Epithelial cell of proximal tubule (primary cell): ENCODE measurements around the gene PRDM16. TPM values are rescaled to one million over a fixed set of nuclear protein-coding genes. Genes with fewer than 3 reads are reported as not detected.
A peak's percentile ranks its signal among the peaks of the same experiment; 100 is the strongest.

Experiments used
- DNase-seq: peaks from one replicate; pipeline ENCODE4 v3.0.0-alpha.2; 2011; ENCODE audit warnings: low read depth
- H3K4me3 ChIP-seq: 2 replicates; pipeline ENCODE4 v1.5.1; 2011; ENCODE audit warnings: low read depth, mild to moderate bottlenecking, low read length
- total RNA-seq: library from RNA; depleted of rRNA; stranded (reverse); fragments of >200 nt; gene quantifications from 2 replicates; pipeline ENCODE4 v1.2.3, GENCODE V29; 2015
- TF ChIP-seq, protein P1 (sequence below): conservative IDR thresholded peaks from 2 replicates; pipeline ENCODE4 v1.5.1; 2012; ENCODE audit warnings: low read depth, mild to moderate bottlenecking, low read length

The PRDM16 gene
- total RNA-seq, 1 donor from 2014 or later: 0.06 TPM

DNA sequence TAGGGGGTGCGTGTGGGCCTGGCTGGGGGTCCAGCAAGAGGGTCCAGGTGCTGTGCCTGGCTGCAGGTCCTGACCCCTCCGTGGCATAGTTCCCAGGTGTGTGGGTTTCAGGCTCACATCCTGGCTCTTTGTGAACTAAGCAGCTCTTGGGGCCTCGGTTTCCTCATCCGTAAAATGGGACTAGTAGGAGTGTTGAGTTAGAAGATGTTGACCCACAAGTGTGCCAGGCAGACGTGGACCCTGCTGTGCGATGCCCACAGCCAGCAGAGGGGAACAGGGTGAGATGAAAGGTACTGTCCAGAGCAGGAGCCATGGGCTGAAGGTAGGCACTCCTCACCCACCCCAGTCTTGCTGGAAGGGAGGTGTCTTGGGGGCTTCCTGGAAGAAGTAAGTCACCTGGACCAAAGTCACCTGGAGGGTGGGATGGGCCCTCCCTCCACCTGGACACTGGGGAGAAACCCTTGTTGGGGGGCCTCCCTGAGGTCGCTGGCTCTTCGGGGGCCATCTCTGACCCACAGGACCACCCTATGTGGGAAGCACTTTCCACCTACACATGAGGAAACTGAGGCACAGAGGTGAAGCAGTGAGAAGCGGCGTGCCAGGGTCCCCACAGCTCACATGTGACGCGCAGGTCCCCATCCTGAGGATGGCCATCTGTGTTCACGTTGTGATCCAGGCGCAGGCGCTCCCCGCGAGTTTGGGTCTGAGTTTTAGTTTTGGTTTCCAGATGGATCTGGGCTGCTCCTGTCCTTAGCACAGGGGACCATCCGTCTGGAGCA lies 386.9 kb downstream of the PRDM16 start:
- DNase-seq: no peak
- peak overlapping the region; percentile 64 for H3K4me3 ChIP-seq
- TF ChIP-seq, protein P1, sequence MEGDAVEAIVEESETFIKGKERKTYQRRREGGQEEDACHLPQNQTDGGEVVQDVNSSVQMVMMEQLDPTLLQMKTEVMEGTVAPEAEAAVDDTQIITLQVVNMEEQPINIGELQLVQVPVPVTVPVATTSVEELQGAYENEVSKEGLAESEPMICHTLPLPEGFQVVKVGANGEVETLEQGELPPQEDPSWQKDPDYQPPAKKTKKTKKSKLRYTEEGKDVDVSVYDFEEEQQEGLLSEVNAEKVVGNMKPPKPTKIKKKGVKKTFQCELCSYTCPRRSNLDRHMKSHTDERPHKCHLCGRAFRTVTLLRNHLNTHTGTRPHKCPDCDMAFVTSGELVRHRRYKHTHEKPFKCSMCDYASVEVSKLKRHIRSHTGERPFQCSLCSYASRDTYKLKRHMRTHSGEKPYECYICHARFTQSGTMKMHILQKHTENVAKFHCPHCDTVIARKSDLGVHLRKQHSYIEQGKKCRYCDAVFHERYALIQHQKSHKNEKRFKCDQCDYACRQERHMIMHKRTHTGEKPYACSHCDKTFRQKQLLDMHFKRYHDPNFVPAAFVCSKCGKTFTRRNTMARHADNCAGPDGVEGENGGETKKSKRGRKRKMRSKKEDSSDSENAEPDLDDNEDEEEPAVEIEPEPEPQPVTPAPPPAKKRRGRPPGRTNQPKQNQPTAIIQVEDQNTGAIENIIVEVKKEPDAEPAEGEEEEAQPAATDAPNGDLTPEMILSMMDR: no peak

DNA sequence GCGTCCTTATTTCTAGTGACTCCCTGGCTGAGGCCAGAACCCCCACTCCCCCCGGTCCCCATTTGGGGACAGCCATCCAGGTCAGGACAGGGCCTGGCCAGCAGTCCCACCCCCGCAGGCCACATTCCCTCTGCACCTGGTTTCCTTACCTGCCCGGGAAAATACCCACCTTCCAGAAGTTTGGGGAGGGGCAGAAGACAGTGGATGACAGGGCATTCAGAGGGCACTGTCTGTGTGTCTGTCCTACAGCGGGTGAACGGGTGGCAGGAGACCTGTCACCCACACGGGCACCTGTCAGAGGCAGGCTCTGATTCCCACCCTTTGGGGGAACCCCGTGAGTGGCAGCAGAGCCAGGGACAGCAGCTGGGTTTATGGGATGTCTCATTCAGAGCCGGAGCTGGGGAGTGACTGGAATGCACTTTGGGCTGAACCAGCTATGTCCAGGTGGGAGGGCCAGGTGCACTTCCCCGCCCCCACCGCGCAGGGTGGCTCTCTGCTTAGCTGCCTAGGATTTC lies 387.5 kb downstream of the PRDM16 start:
- TF ChIP-seq, protein P1: no peak
- no peak overlapping the region for H3K4me3 ChIP-seq
- no peak for DNase-seq

GRCh38 chr1:3456964-3457909 lies 388.2 kb downstream of the PRDM16 start:
- no peak overlapping the region for H3K4me3 ChIP-seq
- TF ChIP-seq, protein P1: no peak
- DNase-seq: no peak

GRCh38 chr1:3457910-3458883 lies 389.2 kb downstream of the PRDM16 start:
- no peak overlapping the region for H3K4me3 ChIP-seq
- TF ChIP-seq, protein P1: no peak
- DNase-seq: no peak

DNA sequence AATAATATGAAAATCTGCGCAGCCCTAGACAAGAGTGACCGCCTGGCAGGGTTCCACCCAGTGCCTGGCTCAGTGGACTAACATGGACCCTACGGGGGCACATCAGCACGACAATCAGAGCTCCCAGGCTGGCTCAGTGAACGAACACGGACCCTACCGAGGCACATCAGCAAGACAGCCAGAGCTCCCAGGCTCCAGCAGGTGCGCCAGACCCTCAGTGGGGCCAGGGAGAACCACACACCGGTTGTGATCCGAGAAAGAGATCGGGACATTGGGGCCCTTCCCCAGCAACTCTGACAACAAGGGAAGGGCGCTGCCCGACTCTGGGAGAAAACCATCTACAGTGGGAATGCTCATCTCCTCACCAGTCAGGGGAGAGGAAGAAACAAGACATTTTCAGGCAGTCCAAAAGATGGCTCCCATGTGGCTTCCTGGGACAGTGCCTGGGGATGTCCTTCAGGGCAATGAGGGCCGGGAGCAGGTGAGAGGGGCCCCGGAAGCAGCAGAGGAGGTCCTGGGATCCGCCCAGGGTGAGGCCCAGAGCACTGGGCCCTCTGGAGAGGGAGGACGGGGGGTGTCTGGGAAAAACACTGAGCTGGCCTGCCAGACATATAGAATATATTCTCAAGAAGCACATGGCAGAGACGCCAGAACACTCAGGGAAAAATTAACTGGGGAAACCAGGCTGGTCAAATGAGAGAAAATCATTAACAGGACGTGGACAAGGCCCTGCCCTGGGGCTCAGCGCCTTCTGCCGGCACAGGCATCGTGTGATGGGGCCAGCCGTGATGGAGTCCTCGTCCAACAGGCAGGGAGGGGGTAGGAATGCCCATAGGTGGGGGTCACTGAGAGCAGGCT lies 390.3 kb downstream of the PRDM16 start:
- TF ChIP-seq, protein P1: no peak
- no peak overlapping the region for H3K4me3 ChIP-seq
- no peak for DNase-seq
